ENCODE data around the gene CRYBG2.

CRYBG2 gene

GRCh38 chr1:26280333-26281042 lies 73.4 kb downstream of the CRYBG2 start:
- DNase-seq (ENCODE audit: low read depth) = peak; percentile 90

DNA sequence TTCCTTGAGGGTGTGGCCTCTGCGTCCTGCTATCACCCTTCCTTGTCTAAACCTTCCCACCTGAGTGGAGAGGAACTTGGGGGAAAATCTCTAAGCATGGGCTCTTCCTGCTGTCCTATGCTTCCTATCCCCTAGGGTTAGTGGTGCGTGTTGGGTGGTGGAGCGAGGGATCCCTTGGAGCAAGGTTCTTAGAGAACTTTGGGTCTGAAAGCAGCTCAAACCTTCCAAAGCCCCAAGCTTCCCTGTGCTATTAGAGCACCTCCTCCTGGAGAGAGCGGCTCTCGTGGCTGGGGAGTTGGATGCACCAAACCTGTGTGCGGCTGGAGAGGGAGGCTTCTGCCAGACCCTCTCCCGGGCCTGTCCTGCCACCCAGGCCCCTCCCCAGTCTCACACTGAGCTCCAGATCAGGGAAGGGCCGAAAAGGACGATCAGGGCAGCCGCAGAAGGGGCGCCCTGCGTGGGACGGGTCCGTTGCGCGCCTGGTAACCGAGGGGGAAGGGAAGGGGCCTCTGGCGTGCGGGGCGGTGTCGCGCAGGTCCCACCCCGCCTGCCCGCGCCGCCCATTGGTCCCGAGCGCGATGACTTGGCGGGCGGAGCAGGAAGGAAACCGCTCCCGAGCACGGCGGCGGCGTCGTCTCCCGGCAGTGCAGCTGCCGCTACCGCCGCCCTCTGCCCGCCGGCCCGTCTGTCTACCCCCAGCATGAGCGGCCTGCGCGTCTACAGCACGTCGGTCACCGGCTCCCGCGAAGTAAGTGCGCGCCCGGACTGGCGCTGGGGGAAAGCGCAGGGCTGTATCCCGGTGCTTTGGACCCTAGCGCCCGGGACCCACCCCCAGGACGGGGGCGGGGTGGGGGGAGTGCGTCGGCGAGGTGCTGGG lies 74.2 kb downstream of the CRYBG2 start, which contains the start of gene SH3BGRL3:
SH3BGRL3 (plus strand) TSS at position 631 of the 877 bp plus-strand sequence; CDS start at position 701, 70 bp downstream.
- peak; percentile 92 for DNase-seq (ENCODE audit: low read depth)

DNA sequence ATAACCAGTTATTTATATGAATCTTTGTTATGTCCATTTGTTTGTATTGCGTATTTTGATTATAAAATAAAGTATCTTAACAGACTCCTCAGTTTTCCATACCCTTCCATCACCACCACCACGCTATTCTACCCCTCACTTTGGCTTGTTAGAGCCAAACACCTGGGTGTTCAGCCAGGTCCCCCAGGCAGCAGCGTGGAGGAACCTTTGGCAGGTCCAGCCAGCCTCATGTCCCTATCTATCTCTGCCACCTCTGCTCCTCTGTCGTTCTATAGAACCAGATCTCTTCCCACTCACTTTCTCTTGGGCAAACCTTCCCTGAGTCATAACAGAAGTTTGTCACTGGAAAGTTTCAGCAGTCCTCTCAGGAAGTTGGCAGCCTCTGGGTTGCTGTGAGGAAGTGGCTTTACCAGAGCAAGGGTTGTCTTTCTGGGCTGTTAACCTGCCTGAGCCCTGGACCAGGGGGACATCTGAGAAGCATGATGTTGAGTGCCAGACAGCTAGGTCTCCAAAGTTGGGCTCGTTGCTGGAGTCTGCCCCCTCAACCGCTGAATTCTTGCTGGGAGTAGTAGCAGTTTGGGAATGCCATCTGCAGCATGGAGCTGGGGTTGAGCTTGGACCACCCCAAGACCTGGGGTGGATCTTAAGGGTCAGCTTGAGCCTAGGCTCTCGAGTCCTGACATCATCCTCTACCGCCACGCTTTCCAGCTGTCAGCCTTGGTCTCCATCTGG lies 75.0 kb downstream of the CRYBG2 start:
- DNase-seq (ENCODE audit: low read depth) = no peak

DNA sequence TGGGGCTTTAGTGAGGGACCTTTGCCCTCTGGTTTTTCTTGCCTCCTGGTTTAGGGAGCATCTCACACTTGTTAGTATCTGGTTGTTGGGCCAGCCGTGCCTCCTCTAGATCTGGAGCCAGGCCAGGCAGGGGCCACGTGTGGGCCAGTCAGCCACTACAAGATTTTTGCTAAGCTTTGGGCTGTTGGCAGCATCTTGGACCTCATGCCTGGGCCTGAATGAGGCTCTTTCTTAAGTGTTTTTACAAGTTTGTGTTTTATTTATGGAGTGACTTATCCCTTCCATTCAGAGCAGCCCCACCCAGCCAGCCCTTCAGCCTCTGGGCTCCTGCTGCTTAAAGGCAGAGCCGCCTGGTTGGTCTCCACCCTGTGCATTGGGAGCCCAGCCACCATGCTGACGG lies 75.6 kb downstream of the CRYBG2 start:
- no peak for DNase-seq (ENCODE audit: low read depth)

- DNase-seq (ENCODE audit: low read depth) = no peak
Measured at GRCh38 chr1:26277719-26278118, 76.2 kb downstream of the CRYBG2 start.

GRCh38 chr1:26277261-26277661 lies 76.7 kb downstream of the CRYBG2 start:
- DNase-seq (ENCODE audit: low read depth) = no peak

GRCh38 chr1:26276432-26276838 lies 77.5 kb downstream of the CRYBG2 start:
- DNase-seq (ENCODE audit: low read depth) = no peak

GRCh38 chr1:26275580-26276431 lies 78.1 kb downstream of the CRYBG2 start:
- peak; percentile 91 for DNase-seq (ENCODE audit: low read depth)

GRCh38 chr1:26274801-26275425 lies 79.0 kb downstream of the CRYBG2 start:
- no peak for DNase-seq (ENCODE audit: low read depth)
